ENCODE measurements around the gene RUNX2.

The RUNX2 gene

DNA sequence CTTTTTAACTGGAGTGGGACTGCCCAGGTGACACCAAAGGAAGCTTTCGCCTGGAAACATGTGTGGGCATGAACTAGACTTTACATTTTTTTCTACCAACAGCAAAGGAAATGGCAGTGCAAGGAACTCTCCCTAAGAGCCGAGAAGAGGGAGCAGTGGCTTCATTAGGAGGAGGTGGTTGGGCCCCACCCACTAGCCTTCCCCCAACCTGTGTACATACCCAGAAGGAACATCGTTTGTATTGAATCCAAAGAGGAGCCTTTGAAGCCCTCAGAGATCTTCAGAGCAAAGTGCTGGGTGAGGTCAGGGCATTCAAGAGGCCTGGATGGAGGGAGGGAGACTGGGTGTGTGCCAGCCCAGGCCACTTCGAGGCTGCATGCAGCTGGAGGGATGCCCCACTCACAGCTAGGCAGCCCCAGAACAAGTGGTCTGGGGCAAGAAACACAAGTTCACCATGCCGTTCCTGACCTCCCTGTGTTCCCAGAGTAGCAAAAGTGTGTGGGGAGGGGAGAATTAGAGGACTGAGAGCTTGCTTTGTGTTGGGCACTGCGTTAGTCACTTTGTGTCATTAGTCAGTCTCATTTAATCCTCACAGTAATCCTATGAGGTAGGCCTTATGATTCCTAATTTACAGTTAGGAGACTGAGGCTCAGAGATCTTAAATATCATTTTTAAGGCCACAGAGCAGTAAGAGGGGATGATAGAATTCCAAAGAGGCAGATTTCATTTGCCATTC, 241.2 kb downstream of the RUNX2 start:
- no peaks in the 10 kb centered on the region for H3K36me3 ChIP-seq (ENCODE audit: control insufficient read depth in 2 of 2, insufficient read depth in 1 of 2, low read length in 2 of 2)
- H3K27ac ChIP-seq (ENCODE audit: extremely low read depth, low read depth, low read length), result no peak overlapping the region
- H3K9me3 ChIP-seq (ENCODE audit: control insufficient read depth, insufficient read depth, low read depth, low read length), result no peaks in the 10 kb centered on the region
- no peaks in the 10 kb centered on the region for H3K4me1 ChIP-seq (ENCODE audit: control insufficient read depth, insufficient read depth, low read length)
- H3K4me3 ChIP-seq (ENCODE audit: low read depth, low read length), result no peak overlapping the region
- ChIA-PET CTCF (no interaction called here), POLR2A (no interaction called here)
- TF ChIP-seq YY2 (tag by site-specific recombination; IDR thresholded peaks at IDR 0.05) (no peak), ZNF677 (tag by site-specific recombination; IDR thresholded peaks at IDR 0.05) (no peak), ZNF274 (IDR thresholded peaks at IDR 0.05; ENCODE audit: low read length) (no peak), ZNF274 (tag by site-specific recombination; IDR thresholded peaks at IDR 0.05; ENCODE audit: borderline replicate concordance) (no peak), ZNF560 (tag by site-specific recombination; IDR thresholded peaks at IDR 0.05; ENCODE audit: borderline replicate concordance) (no peak), WT1 (tag by site-specific recombination; IDR thresholded peaks at IDR 0.05) (no peak), ZNF202 (tag by site-specific recombination; IDR thresholded peaks at IDR 0.05; ENCODE audit: borderline replicate concordance) (no peak), ZNF112 (tag by site-specific recombination; IDR thresholded peaks at IDR 0.05) (no peak), ZFP37 (tag by site-specific recombination; IDR thresholded peaks at IDR 0.05) (no peak), ZNF214 (tag by site-specific recombination; IDR thresholded peaks at IDR 0.05; ENCODE audit: borderline replicate concordance) (no peak), ZNF473 (tag by site-specific recombination; IDR thresholded peaks at IDR 0.05) (no peak), KLF1 (tag by site-specific recombination; IDR thresholded peaks at IDR 0.05) (no peak), ZXDB (tag by site-specific recombination; IDR thresholded peaks at IDR 0.05) (no peak), ZNF155 (tag by site-specific recombination; IDR thresholded peaks at IDR 0.05) (no peak)
- TF ChIP-seq, protein P1, sequence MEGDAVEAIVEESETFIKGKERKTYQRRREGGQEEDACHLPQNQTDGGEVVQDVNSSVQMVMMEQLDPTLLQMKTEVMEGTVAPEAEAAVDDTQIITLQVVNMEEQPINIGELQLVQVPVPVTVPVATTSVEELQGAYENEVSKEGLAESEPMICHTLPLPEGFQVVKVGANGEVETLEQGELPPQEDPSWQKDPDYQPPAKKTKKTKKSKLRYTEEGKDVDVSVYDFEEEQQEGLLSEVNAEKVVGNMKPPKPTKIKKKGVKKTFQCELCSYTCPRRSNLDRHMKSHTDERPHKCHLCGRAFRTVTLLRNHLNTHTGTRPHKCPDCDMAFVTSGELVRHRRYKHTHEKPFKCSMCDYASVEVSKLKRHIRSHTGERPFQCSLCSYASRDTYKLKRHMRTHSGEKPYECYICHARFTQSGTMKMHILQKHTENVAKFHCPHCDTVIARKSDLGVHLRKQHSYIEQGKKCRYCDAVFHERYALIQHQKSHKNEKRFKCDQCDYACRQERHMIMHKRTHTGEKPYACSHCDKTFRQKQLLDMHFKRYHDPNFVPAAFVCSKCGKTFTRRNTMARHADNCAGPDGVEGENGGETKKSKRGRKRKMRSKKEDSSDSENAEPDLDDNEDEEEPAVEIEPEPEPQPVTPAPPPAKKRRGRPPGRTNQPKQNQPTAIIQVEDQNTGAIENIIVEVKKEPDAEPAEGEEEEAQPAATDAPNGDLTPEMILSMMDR (tag by site-specific recombination; IDR thresholded peaks at IDR 0.05), result no peak
- TF ChIP-seq, protein P2, sequence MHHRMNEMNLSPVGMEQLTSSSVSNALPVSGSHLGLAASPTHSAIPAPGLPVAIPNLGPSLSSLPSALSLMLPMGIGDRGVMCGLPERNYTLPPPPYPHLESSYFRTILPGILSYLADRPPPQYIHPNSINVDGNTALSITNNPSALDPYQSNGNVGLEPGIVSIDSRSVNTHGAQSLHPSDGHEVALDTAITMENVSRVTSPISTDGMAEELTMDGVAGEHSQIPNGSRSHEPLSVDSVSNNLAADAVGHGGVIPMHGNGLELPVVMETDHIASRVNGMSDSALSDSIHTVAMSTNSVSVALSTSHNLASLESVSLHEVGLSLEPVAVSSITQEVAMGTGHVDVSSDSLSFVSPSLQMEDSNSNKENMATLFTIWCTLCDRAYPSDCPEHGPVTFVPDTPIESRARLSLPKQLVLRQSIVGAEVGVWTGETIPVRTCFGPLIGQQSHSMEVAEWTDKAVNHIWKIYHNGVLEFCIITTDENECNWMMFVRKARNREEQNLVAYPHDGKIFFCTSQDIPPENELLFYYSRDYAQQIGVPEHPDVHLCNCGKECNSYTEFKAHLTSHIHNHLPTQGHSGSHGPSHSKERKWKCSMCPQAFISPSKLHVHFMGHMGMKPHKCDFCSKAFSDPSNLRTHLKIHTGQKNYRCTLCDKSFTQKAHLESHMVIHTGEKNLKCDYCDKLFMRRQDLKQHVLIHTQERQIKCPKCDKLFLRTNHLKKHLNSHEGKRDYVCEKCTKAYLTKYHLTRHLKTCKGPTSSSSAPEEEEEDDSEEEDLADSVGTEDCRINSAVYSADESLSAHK (tag by site-specific recombination; IDR thresholded peaks at IDR 0.05), result no peak
- TF ChIP-seq, protein P3, sequence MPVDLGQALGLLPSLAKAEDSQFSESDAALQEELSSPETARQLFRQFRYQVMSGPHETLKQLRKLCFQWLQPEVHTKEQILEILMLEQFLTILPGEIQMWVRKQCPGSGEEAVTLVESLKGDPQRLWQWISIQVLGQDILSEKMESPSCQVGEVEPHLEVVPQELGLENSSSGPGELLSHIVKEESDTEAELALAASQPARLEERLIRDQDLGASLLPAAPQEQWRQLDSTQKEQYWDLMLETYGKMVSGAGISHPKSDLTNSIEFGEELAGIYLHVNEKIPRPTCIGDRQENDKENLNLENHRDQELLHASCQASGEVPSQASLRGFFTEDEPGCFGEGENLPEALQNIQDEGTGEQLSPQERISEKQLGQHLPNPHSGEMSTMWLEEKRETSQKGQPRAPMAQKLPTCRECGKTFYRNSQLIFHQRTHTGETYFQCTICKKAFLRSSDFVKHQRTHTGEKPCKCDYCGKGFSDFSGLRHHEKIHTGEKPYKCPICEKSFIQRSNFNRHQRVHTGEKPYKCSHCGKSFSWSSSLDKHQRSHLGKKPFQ (tag by site-specific recombination; IDR thresholded peaks at IDR 0.05), result no peak
- TF ChIP-seq, protein P4, sequence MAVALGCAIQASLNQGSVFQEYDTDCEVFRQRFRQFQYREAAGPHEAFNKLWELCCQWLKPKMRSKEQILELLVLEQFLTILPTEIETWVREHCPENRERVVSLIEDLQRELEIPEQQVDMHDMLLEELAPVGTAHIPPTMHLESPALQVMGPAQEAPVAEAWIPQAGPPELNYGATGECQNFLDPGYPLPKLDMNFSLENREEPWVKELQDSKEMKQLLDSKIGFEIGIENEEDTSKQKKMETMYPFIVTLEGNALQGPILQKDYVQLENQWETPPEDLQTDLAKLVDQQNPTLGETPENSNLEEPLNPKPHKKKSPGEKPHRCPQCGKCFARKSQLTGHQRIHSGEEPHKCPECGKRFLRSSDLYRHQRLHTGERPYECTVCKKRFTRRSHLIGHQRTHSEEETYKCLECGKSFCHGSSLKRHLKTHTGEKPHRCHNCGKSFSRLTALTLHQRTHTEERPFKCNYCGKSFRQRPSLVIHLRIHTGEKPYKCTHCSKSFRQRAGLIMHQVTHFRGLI (tag by site-specific recombination; IDR thresholded peaks at IDR 0.05), result no peak
- TF ChIP-seq, protein P5, sequence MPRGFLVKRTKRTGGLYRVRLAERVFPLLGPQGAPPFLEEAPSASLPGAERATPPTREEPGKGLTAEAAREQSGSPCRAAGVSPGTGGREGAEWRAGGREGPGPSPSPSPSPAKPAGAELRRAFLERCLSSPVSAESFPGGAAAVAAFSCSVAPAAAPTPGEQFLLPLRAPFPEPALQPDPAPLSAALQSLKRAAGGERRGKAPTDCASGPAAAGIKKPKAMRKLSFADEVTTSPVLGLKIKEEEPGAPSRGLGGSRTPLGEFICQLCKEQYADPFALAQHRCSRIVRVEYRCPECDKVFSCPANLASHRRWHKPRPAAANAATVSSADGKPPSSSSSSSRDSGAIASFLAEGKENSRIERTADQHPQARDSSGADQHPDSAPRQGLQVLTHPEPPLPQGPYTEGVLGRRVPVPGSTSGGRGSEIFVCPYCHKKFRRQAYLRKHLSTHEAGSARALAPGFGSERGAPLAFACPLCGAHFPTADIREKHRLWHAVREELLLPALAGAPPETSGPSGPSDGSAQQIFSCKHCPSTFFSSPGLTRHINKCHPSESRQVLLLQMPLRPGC (tag by site-specific recombination; IDR thresholded peaks at IDR 0.05), result no peak
- TF ChIP-seq, protein P6, sequence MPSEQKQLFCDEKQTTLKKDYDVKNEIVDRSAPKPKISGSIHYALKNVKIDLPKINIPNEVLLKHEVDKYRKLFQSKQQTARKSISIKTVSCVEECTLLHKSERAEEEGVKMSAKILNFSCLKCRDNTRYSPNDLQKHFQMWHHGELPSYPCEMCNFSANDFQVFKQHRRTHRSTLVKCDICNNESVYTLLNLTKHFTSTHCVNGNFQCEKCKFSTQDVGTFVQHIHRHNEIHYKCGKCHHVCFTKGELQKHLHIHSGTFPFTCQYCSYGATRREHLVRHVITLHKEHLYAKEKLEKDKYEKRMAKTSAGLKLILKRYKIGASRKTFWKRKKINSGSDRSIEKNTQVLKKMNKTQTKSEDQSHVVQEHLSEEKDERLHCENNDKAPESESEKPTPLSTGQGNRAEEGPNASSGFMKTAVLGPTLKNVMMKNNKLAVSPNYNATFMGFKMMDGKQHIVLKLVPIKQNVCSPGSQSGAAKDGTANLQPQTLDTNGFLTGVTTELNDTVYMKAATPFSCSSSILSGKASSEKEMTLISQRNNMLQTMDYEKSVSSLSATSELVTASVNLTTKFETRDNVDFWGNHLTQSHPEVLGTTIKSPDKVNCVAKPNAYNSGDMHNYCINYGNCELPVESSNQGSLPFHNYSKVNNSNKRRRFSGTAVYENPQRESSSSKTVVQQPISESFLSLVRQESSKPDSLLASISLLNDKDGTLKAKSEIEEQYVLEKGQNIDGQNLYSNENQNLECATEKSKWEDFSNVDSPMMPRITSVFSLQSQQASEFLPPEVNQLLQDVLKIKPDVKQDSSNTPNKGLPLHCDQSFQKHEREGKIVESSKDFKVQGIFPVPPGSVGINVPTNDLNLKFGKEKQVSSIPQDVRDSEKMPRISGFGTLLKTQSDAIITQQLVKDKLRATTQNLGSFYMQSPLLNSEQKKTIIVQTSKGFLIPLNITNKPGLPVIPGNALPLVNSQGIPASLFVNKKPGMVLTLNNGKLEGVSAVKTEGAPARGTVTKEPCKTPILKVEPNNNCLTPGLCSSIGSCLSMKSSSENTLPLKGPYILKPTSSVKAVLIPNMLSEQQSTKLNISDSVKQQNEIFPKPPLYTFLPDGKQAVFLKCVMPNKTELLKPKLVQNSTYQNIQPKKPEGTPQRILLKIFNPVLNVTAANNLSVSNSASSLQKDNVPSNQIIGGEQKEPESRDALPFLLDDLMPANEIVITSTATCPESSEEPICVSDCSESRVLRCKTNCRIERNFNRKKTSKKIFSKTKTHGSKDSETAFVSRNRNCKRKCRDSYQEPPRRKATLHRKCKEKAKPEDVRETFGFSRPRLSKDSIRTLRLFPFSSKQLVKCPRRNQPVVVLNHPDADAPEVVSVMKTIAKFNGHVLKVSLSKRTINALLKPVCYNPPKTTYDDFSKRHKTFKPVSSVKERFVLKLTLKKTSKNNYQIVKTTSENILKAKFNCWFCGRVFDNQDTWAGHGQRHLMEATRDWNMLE (tag by site-specific recombination; conservative IDR thresholded peaks at IDR 0.05; ENCODE audit: low read depth), result no peak
